Measurements from ENCODE around the gene ZNF12.

Gene ZNF12

DNA sequence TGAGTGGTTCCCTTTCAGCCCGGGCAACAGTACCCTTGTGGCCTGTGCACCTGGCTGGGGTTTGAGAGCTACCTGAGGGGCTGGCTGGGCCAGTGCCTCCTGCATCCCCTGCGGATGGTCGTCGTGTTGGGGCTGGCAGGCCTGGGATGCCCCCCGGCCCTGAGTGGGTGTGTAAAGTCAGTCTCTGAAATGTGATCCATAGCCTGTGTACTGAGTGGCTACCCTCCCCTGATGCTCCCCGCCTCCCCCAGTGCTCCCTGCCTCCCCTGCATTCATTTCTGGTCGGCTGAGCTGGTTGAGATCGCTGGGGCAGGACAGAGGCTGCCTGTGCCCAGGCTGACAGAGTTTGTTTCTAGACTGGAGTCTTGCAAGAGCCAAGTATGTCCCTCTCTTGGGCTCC lies 60.3 kb downstream of the ZNF12 start:
- DNase-seq: no peak

DNA sequence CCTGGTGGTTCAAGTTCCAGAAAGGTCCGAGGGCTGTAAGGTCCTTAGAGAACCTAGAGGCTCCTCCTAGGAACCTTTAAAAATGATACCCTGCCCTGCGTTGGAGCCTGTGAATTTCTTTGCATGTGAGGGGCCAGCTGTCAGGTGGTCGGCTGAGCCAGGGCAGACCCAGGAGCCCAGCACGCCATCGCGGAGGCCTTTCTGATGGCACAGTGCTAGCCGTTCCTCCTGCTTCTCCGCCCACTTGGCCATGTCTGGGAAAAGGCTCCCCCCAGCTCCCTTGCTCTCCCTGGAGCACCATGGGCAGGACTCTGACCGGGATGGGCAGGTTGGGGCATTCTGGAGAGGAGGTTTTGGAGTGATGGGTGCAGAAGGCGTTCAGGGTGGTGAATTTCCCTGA lies 62.0 kb downstream of the ZNF12 start:
- DNase-seq: no peak

DNA sequence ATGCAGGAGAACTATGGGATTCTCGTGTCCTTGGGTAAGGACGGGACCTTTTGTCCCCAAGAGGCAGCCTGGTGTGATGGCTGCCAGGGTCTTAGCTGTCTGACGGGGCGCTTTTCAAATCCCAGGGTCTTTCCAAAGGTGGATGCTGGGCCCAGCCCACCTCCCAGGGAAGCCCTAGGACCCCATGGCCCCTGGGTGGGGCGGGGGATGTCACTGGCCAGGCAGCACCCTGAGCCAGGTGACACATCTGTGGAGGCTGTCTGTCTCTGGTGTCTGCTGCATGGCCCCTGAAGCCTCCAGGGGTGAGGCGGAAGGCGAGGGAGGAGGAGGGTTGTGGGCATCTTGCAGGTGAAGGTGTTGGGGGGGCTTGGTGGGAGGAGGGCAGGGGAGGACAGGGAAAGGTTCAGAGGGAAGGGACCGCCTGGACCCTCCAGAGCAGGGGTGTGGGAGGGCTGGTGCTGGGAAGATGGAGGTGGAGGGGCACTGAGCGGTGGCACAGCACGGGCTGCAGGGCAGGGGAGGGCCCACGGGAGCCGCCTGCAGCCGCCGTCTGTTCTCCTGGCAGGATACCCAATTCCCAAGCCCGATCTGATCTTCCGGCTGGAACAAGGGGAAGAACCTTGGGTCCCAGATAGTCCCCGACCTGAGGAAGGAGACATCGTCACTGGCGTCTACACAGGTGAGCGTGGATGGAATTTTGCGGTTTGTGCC lies 62.7 kb downstream of the ZNF12 start:
- no peak for DNase-seq

DNA sequence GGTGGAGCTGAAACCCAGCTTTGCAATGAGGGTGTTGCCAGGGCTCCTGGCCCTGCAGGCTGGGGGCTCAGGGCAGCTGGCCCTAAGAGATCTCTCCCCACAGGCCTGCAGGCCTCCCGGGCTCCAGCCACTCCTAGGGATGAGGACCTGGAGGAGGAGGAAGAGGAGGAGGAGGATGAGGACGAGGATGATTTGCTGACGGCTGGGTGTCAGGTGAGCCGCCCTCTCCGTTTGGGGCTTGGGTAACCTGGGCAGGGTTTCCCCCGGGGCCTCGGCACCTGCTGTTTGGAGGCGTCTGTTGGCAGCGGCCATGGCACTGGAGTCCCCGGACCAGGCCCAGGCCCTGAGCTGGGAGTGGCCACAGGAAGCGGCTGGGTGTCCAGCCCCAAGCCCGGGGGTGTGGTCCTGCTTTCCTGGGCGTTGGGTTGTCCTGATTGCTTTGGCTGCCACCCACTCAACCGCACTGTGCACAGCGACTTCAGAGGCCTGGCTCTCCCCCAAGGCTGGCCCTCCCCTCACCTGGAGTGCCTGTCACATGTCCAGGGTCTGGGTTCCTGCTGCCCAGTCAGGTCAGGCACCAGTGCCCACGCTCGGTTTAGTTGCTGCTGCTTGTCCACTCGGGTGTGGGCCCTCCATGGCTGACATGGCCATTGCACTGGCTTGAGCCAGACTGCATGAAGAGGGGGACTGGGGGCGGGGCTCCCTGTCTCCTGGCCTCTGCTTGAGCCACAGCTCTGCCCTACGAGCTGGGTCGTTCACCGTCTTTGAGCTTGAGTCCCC lies 63.7 kb downstream of the ZNF12 start:
- no peak for DNase-seq

DNA sequence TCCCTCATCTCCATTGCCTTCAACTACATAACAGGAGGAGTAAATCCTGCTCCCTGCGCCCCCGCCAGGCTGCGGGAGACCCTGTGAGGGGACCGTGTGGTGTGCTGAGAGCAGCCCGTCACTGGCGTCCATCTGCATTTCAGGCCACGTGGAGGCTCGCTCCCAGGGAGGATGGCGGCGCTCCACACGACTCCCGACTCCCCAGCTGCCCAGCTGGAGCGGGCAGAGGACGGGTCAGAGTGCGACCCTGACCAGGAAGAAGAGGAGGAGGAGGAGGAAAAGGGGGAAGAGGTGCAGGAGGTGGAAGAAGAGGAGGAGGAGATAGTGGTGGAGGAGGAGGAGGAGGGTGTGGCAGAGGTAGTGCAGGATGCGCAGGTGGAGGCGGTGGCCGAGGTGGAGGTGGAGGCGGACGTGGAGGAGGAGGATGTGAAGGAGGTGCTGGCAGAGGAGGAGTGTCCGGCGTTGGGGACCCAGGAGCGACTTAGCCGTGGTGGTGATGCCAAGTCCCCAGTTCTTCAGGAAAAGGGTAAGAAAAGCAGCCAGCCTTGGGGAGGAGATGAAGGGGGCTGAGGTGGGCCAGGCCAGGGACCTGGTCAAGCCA lies 64.4 kb downstream of the ZNF12 start:
- DNase-seq: no peak

DNA sequence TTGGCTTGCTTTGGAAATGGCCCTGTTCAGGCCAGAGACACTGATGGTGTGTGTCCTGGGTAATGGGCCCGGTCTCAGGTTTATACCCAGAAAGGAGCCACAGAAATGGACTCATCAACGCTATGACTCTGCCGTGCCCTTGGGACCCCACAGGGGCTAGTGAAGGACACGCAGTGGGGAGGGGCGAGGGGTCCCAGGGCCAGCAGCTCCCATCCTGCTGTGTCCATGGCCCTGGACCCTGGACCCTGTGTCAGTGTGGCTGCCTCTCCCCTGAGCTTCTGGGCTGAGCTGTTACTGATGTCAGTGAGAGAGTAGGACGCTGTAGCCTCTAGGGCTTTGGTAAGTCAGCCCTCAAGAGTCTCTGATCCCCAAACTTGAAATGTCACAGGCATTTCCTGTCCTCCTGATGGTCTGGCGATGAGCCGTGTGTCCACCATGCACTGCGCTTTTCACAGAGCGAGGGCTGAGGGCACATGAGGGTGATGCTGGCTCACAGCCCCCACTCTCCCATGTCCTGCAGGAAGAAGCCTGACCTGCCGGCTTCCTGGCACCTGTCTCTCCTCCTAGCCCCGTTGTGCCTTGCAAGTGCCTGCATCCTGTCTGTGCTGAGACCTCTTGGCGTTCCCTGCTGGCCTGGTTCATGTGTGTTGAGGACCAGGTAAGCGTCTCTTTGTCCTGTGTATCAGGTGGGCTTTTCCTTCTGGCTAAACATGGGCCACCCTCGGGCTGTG lies 65.3 kb downstream of the ZNF12 start:
- DNase-seq: no peak

DNA sequence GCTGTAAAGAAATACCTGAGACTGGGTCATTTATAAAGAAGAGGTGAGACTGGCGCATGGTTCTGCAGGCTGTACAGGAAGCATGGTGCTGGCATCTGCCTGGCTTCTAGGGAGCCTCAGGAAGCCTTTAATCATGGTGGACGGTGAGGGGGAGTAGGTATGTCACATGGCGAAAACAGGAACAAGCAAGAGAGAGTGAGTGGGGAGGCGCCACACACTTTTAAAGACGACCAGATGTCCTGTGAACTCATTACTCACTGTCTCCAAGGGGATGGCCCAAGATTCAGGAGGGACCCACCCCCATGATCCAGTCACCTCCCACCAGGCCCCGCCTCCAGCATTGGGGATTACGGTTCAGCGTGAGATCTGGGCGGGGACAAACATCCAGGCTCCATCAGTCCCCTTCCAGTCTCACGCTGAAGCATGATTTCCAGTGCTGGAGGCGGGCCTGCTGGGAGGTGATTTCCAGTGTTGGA lies 66.5 kb downstream of the ZNF12 start:
- DNase-seq: no peak

DNA sequence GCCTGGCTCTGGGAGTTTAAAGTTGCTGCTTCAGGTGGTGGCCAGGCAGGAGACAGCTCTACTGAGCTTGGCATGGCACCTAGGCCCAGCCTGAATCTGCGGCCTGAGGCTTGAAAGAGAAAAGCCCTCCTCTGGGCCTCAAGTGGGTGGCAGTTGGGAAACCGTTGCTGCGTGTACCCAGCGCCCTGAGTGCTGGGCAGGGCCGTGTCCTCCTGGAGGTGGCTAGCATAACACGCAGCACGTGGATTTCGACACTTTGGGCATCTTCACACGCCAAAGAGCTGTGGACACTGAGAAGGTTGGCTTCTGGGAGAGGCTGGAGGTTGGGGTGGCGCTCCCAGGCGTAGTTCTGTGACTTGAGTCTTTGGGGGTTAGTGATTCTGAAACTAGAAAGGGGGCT lies 67.1 kb downstream of the ZNF12 start:
- no peak for DNase-seq

DNA sequence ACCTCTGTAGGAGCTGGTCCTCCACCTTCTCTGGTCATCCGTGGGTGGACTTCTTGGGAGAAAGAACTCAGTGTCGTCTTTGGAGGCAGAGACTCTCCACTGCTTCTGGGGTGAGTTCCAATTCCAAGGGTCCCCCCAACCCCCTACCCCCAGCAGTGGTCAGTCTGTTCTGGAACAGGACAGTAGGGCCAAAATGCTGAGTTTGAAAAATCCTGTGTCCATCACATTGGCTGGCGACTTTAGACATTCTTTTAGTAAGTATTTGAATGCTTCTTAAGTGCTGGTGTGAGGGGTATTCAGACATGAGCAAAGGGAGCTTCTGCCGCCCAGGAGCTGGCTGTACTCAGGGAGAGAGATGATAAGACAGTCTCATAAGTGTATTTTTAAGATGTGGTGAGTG lies 67.7 kb downstream of the ZNF12 start:
- no peak for DNase-seq

Measured in GDM1 (cell line).